ENCODE measurements around the gene RHO. TPM values are rescaled to one million over a fixed set of nuclear protein-coding genes. Genes with fewer than 3 reads are reported as not detected.

The RHO gene
- total RNA-seq, 1 donor from 2014 or later: not detected

DNA sequence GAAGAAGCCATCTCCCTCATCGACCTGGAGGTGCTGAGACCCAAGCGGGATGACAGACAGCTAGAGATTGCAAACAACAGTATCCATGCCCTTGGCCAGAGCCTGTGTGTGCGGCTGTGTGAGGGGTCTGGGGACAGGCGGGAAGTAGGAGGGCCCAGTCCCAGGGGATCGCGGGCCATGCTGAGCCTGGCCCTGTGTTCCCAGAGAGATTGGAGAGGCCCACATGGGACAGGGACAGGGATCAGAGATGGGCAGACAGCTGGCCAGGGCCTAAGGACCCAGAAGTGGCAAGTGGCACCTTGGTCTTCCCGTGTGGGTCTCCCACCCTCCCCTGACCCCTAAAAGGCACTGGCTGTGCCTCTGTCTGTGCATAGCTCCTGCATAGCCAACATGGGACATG, 10.9 kb upstream of the RHO start:
- DNase-seq (ENCODE audit: low spot score): no peak
- intact Hi-C loops (cut with DNase I): no loop called here

DNA sequence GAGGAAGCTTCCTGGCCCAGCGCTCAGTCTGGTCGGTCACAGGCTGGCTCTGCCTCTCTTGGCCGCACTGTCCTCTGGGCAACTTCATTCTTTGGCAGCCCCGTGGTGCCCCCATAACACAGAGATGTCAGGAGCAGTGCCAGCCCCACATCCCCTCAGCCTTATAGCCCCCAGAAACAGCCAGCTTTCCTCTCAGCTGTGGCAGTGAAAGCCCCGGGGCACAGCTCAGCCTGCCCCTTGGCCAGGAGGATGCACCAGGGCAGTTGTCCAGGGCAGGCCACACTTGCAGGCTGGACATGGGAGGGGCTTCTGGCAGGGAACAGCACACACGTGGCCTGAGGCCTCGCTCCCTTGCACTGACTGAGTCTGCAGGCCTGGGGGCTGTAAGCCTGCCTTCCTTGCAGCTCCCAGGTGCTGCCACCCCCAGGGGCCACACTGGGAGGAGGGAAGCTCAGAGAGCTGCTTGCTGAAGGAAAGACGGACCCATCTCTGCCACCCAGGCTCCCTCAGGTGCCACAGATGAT, 10.3 kb upstream of the RHO start:
- no peak for DNase-seq (ENCODE audit: low spot score)
- intact Hi-C loops (cut with DNase I): no loop called here

DNA sequence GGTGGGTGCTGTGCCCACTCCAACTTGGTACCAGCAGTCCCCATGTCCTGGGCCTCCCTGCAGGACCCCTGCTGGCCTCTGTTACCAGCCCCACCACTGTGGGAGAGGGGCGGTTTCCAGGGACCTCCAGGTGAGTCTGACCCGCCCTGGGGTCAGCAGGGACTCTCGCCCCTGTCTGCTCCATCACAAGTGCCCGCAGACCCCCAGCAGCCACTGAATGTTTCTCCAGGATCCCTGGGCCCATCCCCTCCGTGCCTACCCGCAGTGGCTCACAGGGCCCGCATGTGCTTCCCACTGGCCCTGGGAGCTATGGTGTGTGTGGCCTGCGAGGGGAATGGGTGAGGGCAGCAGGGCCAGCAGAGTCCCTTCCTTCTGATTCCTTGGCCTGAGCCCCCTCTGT, 9.9 kb upstream of the RHO start:
- intact Hi-C loops (cut with DNase I): no loop called here

DNA sequence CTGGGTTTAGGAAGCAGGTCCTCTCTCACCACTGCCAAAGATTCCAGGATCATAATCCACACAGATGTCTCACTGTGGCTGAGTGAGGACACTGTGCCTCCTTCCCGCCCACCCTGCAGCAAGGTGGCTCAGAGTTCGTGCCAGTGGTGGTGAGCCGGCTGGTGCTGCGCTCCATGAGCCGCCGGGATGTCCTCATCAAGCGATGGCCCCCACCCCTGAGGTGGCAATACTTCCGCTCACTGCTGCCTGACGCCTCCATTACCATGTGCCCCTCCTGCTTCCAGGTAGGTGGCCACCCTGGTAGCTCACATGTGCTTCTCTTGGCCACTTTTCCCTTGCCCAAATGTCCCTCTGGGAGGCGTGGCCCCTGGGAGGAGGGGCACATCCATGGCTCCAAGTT, 9.0 kb upstream of the RHO start:
- DNase-seq (ENCODE audit: low spot score): no peak
- intact Hi-C loops (cut with DNase I): no loop called here

More for the DNA sequence above, 9.9 kb upstream of the RHO start:
- no peak for DNase-seq (ENCODE audit: low spot score)

DNA sequence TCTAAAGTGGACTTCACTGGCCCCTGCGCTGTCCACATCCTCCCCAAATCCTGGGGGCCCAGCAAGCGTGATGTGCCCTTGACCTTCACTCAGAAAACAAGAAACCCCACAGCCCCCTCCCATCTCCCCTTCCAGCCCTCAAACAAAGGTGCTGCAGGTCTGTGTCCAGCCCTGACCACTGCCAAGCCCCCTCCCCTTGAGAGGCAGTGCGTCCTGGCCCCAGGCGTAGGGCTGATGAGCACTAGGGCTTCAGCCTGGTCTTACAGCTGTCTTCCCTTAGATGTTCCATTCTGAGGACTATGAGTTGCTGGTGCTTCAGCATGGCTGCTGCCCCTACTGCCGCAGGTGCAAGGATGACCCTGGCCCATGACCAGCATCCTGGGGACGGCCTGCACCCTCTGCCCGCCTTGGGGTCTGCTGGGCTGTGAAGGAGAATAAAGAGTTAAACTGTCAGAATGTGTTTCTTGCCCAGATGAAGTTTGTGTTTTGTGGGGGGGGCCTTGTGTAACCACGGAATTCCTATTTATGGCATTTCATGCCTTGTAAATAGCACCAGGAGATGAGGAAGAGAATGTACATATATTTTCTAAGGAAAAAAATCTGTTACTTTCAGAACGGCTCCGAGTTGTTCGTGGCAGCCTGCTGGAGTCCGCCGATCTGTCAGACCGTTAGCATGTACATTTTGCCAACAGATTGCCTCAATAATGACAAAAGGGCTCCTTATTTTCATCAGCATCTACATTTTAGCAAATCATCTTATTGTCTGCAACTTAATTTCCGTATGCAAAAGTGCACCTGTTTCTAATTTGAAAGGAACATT, 8.3 kb upstream of the RHO start:
- intact Hi-C loops (cut with DNase I): no loop called here
- no peak for DNase-seq (ENCODE audit: low spot score)

DNA sequence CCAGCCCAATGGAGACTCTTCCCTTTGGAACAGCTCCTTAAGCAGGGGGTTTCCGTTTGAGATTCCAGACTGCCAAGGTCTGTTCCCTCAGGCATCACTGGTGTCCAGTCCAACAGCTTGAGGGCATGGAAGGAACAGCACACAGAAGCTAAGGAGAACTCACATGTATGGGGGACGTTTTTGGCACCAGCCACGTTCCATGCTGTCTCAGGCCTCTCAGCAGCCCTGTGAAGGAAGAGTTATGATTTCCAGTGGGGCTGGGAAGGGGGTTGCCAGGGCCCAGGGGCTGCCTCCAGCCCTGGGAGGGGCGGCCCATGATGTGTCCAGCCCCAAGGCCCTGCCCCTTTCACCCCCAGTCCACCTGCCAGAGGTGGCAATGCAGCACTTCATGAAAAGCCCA, 7.5 kb upstream of the RHO start:
- intact Hi-C loops (cut with DNase I): no loop called here
- DNase-seq (ENCODE audit: low spot score): no peak

DNA sequence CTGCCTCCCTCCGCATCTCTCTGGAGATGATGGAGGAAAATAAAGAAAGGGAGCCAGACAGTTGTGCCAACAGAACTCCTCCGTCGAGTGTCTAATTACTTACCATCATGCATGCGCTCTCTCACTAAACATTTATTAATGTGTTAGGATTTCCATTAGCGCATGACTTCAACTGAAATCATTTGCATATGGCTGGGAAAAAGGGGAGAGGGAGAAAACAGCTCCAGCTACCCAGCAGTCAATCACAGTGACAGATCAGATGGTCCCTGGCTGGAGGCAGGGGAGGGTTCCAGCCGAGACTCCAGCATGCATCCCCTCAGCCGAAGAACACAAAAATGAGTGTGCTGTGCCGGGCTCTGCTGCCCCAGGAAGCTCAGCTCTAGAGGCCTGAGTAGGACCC, 6.8 kb upstream of the RHO start:
- intact Hi-C loops (cut with DNase I): no loop called here
- DNase-seq (ENCODE audit: low spot score): no peak

DNA sequence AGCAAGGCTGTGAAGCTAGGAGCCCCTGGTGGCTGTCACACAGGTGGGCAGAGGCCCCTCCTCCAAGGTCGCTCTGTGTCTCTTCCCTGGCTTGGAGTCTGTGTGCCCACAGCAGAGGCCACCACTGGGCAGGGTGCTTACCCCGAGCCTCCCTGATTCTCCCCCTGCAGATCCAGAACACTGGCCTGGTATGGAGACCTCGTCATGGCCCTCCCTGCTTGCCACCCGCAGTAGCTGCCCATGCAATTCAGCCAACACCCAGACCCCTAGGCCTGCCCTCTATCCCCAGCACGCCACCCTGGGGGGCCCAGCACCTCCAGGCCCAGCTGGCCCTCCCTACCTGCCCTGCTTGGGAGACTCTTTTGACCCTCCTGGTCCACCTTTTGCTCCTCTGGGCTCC, 5.5 kb upstream of the RHO start:
- DNase-seq (ENCODE audit: low spot score): no peak
- intact Hi-C loops (cut with DNase I): no loop called here

DNA sequence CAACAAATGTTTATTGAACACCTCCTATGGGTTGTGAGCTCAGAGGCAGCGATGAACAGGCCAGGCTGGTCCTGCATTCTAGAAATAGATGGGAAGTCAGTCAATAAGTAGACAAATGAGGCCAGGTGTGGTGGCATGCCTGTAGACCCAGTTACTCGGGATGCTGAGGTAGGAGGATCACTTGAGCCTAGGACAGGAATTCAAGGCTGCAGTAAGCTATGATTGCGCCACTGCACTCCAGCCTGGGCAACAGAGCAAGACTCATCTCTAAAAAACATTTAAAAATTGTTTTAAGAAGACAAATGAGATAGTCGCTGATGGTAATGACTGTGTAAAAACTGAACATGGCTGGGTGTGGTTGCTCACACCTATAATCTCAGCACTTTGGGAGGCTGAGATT, 4.4 kb upstream of the RHO start:
- no peak for DNase-seq (ENCODE audit: low spot score)
- intact Hi-C loops (cut with DNase I): no loop called here

DNA sequence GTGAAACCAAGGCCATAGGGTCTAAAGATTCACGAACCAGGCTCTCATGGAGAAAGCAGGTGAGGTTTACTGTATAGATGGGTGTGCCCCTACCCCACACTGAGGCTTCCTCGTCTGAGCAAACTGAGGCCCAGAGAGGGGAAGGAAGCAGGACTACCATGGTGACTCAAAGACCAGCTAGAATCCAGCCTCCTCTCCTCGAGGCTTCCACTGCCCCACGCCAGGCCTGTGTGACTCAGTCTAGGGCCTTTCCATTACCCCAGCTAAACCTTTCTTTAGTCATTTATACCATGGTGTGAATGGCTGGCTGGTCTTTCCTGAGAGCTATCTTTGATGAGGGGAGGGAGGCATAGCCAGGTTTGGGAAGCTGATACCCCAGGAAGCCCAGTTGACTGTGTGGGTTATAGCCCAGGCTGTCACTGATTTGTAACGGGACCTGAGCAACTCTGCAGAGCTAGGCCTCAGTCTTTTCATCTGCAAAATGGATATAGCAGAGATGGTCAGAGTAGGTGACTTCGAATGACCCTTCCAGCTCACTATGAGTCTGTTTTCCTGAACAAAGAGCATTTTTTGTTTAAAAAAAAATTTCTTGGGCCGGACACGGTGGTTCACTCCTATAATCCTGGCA, 3.0 kb upstream of the RHO start:
- intact Hi-C loops (cut with DNase I): no loop called here
- no peak for DNase-seq (ENCODE audit: low spot score)

DNA sequence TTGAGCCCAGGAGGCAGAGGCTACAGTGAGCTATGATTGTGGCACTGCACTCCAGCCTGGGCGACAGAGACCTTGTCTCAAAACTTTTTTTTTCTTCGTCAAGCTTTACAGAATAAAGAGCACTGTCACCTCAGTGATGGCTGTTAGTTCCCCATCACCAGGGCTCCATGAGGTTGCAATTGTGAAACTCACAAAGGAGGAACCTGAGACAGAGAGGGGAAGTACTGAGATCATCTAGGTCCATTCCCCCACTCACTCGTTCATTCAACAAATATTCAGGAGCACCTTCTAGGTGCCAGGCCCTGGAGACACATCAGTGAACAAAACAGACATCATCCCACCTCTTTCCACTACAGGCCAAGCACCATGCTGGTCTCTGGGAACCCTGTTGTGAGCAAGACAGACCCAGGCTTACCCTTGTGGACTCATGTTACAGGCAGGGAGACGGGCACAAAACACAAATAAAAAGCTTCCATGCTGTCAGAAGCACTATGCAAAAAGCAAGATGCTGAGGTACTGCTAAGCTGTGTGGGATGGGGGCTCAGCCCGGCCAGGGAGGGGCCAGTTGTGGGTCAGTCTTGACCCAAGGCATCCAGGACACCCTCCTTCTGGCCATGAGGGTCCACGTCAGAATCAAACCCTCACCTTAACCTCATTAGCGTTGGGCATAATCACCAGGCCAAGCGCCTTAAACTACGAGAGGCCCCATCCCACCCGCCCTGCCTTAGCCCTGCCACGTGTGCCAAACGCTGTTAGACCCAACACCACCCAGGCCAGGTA, 2.1 kb upstream of the RHO start:
- intact Hi-C loops (cut with DNase I): no loop called here
- no peak for DNase-seq (ENCODE audit: low spot score)

DNA sequence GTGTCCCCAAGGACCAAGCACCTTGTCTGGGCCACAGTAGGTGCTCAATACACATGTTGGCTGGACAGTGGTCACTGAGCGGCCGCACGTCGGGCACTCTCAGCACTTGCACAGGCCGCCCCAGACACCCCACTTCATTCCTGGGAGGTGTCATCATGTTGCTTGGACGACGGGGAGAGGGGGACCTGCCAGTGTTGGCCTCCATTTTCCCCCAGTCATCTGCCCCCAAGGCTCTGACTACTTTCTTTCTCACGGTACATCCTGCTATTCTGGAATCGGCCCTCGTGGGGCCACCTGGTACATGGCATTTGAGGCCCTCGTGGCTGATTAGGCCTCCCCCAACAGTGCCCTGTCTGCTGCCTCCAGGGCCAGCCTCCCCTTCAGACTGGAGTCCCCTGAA, 1.2 kb upstream of the RHO start:
- no peak for DNase-seq (ENCODE audit: low spot score)
- intact Hi-C loops (cut with DNase I): no loop called here

DNA sequence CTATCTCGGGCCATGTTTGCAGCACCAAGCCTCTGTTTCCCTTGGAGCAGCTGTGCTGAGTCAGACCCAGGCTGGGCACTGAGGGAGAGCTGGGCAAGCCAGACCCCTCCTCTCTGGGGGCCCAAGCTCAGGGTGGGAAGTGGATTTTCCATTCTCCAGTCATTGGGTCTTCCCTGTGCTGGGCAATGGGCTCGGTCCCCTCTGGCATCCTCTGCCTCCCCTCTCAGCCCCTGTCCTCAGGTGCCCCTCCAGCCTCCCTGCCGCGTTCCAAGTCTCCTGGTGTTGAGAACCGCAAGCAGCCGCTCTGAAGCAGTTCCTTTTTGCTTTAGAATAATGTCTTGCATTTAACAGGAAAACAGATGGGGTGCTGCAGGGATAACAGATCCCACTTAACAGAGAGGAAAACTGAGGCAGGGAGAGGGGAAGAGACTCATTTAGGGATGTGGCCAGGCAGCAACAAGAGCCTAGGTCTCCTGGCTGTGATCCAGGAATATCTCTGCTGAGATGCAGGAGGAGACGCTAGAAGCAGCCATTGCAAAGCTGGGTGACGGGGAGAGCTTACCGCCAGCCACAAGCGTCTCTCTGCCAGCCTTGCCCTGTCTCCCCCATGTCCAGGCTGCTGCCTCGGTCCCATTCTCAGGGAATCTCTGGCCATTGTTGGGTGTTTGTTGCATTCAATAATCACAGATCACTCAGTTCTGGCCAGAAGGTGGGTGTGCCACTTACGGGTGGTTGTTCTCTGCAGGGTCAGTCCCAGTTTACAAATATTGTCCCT, 1.2 kb downstream of the RHO start:
- no peak for DNase-seq (ENCODE audit: low spot score)
- intact Hi-C loops (cut with DNase I): no loop called here

DNA sequence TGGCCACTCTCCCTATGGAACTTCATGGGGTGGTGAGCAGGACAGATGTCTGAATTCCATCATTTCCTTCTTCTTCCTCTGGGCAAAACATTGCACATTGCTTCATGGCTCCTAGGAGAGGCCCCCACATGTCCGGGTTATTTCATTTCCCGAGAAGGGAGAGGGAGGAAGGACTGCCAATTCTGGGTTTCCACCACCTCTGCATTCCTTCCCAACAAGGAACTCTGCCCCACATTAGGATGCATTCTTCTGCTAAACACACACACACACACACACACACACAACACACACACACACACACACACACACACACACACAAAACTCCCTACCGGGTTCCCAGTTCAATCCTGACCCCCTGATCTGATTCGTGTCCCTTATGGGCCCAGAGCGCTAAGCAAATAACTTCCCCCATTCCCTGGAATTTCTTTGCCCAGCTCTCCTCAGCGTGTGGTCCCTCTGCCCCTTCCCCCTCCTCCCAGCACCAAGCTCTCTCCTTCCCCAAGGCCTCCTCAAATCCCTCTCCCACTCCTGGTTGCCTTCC, 1.9 kb downstream of the RHO start:
- intact Hi-C loops (cut with DNase I): no loop called here
- no peak for DNase-seq (ENCODE audit: low spot score)

DNA sequence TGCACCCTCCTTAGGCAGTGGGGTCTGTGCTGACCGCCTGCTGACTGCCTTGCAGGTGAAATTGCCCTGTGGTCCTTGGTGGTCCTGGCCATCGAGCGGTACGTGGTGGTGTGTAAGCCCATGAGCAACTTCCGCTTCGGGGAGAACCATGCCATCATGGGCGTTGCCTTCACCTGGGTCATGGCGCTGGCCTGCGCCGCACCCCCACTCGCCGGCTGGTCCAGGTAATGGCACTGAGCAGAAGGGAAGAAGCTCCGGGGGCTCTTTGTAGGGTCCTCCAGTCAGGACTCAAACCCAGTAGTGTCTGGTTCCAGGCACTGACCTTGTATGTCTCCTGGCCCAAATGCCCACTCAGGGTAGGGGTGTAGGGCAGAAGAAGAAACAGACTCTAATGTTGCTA, 2.4 kb downstream of the RHO start:
- intact Hi-C loops (cut with DNase I): no loop called here
- no peak for DNase-seq (ENCODE audit: low spot score)

DNA sequence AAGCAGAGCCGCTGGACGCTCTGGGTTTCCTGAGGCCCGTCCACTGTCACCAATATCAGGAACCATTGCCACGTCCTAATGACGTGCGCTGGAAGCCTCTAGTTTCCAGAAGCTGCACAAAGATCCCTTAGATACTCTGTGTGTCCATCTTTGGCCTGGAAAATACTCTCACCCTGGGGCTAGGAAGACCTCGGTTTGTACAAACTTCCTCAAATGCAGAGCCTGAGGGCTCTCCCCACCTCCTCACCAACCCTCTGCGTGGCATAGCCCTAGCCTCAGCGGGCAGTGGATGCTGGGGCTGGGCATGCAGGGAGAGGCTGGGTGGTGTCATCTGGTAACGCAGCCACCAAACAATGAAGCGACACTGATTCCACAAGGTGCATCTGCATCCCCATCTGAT, 3.3 kb downstream of the RHO start:
- no peak for DNase-seq (ENCODE audit: low spot score)
- intact Hi-C loops (cut with DNase I): no loop called here

DNA sequence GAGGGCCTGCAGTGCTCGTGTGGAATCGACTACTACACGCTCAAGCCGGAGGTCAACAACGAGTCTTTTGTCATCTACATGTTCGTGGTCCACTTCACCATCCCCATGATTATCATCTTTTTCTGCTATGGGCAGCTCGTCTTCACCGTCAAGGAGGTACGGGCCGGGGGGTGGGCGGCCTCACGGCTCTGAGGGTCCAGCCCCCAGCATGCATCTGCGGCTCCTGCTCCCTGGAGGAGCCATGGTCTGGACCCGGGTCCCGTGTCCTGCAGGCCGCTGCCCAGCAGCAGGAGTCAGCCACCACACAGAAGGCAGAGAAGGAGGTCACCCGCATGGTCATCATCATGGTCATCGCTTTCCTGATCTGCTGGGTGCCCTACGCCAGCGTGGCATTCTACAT, 3.8 kb downstream of the RHO start:
- no peak for DNase-seq (ENCODE audit: low spot score)
- intact Hi-C loops (cut with DNase I): no loop called here

DNA sequence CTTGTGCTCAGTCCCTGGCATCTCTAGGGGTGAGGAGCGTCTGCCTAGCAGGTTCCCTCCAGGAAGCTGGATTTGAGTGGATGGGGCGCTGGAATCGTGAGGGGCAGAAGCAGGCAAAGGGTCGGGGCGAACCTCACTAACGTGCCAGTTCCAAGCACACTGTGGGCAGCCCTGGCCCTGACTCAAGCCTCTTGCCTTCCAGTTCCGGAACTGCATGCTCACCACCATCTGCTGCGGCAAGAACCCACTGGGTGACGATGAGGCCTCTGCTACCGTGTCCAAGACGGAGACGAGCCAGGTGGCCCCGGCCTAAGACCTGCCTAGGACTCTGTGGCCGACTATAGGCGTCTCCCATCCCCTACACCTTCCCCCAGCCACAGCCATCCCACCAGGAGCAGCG, 5.0 kb downstream of the RHO start:
- intact Hi-C loops (cut with DNase I): no loop called here
- no peak for DNase-seq (ENCODE audit: low spot score)

DNA sequence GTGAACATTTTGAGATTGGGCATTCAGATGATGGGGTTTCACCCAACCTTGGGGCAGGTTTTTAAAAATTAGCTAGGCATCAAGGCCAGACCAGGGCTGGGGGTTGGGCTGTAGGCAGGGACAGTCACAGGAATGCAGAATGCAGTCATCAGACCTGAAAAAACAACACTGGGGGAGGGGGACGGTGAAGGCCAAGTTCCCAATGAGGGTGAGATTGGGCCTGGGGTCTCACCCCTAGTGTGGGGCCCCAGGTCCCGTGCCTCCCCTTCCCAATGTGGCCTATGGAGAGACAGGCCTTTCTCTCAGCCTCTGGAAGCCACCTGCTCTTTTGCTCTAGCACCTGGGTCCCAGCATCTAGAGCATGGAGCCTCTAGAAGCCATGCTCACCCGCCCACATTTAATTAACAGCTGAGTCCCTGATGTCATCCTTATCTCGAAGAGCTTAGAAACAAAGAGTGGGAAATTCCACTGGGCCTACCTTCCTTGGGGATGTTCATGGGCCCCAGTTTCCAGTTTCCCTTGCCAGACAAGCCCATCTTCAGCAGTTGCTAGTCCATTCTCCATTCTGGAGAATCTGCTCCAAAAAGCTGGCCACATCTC, 6.1 kb downstream of the RHO start:
- intact Hi-C loops (cut with DNase I): no loop called here

More for the DNA sequence above, 6.1 kb downstream of the RHO start:
- no peak for DNase-seq (ENCODE audit: low spot score)

Measured in cardiac septum (tissue), 1 donor.